GM19397 (cell line): ENCODE measurements around the gene CACNA2D1.

Experiments used
- ATAC-seq: cut with Tn5 transposase; IDR thresholded peaks from one replicate; pipeline ENCODE4 v1.9.1; 2021; ENCODE audit warnings: mild to moderate bottlenecking, moderate library complexity; ENCODE audit not compliant: unreplicated experiment

The CACNA2D1 gene

GRCh38 chr7:82234457-82235049 lies 209.0 kb downstream of the CACNA2D1 start:
- ATAC-seq, result no peak

- no peak for ATAC-seq
Observed at GRCh38 chr7:82230811-82231581, 212.6 kb downstream of the CACNA2D1 start.

GRCh38 chr7:82229164-82229563 lies 214.4 kb downstream of the CACNA2D1 start:
- no peak for ATAC-seq

GRCh38 chr7:82226191-82226590 lies 217.4 kb downstream of the CACNA2D1 start:
- ATAC-seq, result no peak

- no peak for ATAC-seq
Observed at GRCh38 chr7:82224529-82224928, 219.0 kb downstream of the CACNA2D1 start.

- no peak for ATAC-seq
Observed at GRCh38 chr7:82223580-82223979, 220.0 kb downstream of the CACNA2D1 start.

GRCh38 chr7:82221152-82221674 lies 222.4 kb downstream of the CACNA2D1 start:
- ATAC-seq, result no peak

- ATAC-seq, result no peak
Observed at GRCh38 chr7:82212466-82212865, 231.1 kb downstream of the CACNA2D1 start.

GRCh38 chr7:82211333-82211732 lies 232.2 kb downstream of the CACNA2D1 start:
- ATAC-seq, result no peak

- ATAC-seq, result no peak
Observed at GRCh38 chr7:82210416-82211184, 233.0 kb downstream of the CACNA2D1 start.

GRCh38 chr7:82209179-82209747 lies 234.3 kb downstream of the CACNA2D1 start:
- ATAC-seq, result no peak

- ATAC-seq, result no peak
Observed at GRCh38 chr7:82204694-82205093, 238.9 kb downstream of the CACNA2D1 start.

GRCh38 chr7:82202965-82203364 lies 240.6 kb downstream of the CACNA2D1 start:
- ATAC-seq, result no peak

GRCh38 chr7:82202107-82202506 lies 241.5 kb downstream of the CACNA2D1 start:
- no peak for ATAC-seq

- no peak for ATAC-seq
Observed at GRCh38 chr7:82200601-82201000, 243.0 kb downstream of the CACNA2D1 start.

GRCh38 chr7:82194016-82194643 lies 249.4 kb downstream of the CACNA2D1 start:
- no peak for ATAC-seq

- no peak for ATAC-seq
Observed at GRCh38 chr7:82188636-82189035, 254.9 kb downstream of the CACNA2D1 start.

- no peak for ATAC-seq
Observed at GRCh38 chr7:82185443-82185842, 258.1 kb downstream of the CACNA2D1 start.

GRCh38 chr7:82183634-82184033 lies 259.9 kb downstream of the CACNA2D1 start:
- no peak for ATAC-seq

- no peak for ATAC-seq
Observed at GRCh38 chr7:82179311-82179710, 264.3 kb downstream of the CACNA2D1 start.

GRCh38 chr7:82175319-82175718 lies 268.3 kb downstream of the CACNA2D1 start:
- ATAC-seq, result no peak
